NCI-H774 (cell line): ENCODE measurements around the gene FOXN1.

Source experiments
- DNase-seq: peaks from one replicate; lab custom pipeline; 2025; lab: John Stamatoyannopoulos, UW

FOXN1 gene

GRCh38 chr17:28547623-28548416 lies 41.7 kb downstream of the FOXN1 start:
- DNase-seq, result peak; percentile 43

DNA sequence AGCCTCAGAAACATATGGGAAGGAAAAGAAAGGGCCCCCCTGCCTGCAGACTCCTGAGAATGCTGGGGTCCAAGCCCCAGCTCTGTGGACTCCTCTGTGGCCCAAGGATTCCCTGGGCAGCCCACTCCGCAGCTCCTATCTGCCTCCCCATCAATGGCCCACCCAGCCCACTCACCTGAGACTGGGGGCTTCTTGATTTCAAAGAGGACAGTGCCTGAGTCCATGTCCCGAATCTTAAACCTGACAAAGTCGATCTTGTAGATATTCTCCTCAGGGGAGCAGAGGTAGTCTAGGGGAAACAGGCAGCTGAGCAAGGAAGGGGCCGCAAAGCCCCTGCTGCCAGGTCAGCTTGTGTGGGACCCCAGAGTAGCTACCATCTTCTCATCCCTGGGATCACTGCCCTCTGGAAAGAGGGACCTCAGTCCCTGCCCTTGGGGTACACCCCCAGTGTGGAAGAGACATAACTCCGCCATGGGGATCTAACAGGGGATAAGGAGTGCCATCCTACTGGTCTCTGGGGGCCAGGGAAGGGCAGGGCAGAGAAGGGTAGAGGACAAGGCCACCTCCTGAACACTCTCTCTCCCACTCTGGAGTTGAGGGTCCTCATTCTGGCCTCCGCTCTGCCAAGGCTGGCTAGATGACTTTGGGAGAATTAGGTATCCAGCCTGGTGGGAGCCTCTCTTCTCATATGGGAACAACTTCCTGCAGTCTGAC lies 42.4 kb downstream of the FOXN1 start:
- no peak for DNase-seq

- DNase-seq, result no peak
Measured at GRCh38 chr17:28549236-28550132, 43.3 kb downstream of the FOXN1 start.

DNA sequence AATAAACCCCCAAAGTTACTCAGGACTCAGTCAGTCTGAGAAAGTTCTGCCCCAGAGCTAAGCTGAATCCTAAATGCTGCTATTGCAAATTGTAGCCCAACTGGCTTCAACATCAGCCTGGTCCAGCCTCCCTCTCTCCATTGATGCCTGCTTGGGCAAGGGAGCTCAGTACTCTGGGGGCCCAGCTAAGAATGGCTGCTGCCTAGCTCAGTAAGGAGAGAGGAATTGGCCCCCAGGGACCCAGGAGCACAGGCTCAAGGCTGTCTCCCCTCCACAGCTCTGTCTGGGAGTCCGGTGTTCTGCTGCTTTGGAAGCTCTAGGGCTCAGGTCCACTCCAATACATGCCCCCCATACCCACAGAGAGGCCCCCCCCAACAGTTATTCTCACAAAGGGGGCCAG lies 44.7 kb downstream of the FOXN1 start:
- no peak for DNase-seq

DNA sequence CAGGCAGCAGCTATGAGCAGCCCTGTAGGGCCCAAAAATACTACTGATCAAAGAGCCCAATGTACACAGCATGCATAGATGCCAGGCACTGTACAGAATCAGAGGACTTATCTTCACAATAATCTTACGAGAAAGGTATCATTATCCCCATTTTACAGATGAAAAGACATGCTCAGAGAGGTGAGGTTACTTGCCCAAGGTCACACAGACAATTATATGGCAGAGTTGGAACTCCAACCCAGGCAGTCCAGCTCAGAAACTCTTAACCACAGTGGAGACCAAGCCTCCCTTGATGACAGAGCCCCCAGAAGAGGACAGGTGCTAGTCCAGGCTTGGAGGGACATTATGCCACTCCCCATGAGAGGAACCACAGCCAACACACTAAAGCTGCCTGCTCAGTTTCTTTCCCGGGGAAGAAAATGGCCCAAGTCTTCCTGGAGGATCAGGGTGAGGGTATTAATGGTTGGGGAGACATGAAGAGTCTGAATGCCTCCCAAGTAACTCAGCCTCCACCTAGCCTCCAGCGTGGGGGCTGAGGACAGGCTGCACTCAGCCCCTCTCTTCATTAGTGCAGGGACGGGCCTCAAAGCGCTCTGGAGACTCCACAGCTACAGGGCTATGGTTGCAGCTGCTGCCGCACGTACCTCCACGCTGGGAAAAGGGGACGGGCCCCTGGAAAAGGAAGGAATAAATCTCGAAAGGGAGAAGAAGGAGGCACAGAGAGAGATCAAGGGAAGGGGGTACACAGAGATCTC lies 45.5 kb downstream of the FOXN1 start:
- DNase-seq, result no peak

- DNase-seq, result peak; percentile 79
Measured at GRCh38 chr17:28552176-28552999, 46.2 kb downstream of the FOXN1 start, which contains the start of gene UNC119. UNC119 (minus strand) TSS chr17:28552624; CDS start chr17:28552557, 67 bp downstream.

DNA sequence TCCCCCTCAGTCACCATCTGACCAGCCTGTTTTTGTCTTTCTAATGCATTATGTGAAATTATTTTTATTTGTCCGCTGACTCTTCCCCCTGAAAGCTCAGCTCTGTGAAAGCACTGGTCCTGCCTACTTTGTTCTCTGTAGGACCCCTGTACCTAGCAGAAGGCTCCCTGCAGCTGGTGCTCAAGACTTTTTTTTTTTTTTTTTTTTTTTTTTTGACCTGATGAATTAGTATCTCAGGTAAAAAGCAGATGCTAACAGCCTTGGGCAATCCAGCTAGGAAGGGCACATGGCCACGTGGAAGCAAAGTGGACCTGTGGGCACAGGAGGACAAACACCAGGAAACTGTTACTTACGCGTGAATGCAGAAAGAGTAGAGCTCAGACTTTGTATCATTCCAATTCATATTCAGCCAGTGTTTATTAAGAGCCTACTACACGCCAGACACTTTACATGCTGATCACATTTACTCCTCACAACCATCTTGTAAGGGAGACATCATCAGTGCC lies 46.9 kb downstream of the FOXN1 start:
- DNase-seq, result no peak

GRCh38 chr17:28554565-28554964 lies 48.4 kb downstream of the FOXN1 start:
- no peak for DNase-seq

DNA sequence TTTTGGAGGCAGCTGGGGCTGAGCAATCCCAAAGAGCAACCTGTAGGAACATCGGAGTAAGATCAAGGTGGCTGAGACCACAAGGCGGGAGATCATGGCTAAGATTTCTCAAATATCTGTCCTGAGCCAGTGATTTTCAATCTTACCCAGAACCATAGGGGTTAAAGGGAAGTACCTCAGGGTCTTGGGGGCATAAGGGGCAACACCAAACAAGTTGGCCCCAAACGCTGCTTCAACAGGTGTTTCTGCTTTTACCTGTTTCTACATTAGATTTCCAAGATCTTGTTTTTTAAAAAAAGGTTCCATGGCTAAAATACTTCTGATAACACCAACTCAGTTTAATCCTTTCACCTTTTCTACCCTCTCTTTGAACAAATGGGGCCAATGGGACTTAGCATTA lies 48.9 kb downstream of the FOXN1 start:
- no peak for DNase-seq

- DNase-seq, result no peak
Measured at GRCh38 chr17:28563475-28563874, 57.3 kb downstream of the FOXN1 start.

GRCh38 chr17:28567604-28568003 lies 61.5 kb downstream of the FOXN1 start:
- DNase-seq, result no peak

- DNase-seq, result no peak
Measured at GRCh38 chr17:28569446-28569845, 63.3 kb downstream of the FOXN1 start.

GRCh38 chr17:28570716-28571360 lies 64.7 kb downstream of the FOXN1 start:
- peak; percentile 53 for DNase-seq

DNA sequence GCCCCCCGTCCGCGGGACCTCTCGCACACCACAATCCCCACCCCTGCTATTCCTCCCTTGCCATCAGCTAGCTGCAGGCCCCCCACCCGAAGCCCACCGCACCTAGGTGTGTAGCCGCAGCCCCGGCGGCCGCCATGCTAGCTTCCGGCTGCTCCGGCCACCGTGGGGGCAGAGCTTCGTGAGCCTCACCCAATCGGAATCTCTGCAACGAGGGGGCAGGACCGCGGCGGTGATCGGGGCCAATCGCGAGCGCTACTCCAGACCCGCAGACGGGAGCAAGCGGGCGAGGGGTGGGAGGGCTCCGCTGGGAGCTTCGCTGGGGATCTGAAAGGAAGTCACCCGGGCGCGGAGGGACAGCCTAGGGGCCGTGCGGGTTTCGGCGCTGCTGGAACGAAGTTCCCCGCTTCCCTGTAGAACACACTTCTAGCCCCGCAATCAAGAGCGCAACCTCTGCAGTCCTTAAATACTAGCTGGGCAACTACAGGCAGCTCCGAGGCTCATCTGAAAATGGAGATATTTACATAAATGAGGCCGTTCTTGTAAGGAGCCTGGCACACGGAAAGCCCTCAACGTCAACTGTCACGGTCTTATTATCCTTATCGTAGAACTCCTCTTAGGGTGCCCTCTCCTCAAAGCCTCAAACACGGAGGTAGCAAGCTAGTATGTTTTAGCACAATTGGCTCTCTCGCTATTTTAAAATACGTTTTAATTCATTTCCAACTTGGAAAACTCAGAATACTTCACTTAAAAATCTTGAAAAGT lies 65.4 kb downstream of the FOXN1 start, which contains the start of gene PIGS:
PIGS (minus strand) TSS at position 164 of the 762 bp plus-strand sequence; CDS start at position 136, 28 bp downstream.
- peak; percentile 94 for DNase-seq

- no peak for DNase-seq
Measured at GRCh38 chr17:28572259-28573039, 66.3 kb downstream of the FOXN1 start.

GRCh38 chr17:28573040-28573380 lies 66.9 kb downstream of the FOXN1 start:
- DNase-seq, result no peak

GRCh38 chr17:28573521-28573920 lies 67.4 kb downstream of the FOXN1 start:
- DNase-seq, result no peak

GRCh38 chr17:28573966-28574480 lies 67.9 kb downstream of the FOXN1 start:
- no peak for DNase-seq
